MM.1S (cell line): ENCODE results near the gene XAGE1B.

Experiments
- CTCF ChIP-seq: fragments of 300-600 bp; sonication (generic); IDR thresholded peaks from 2 replicates; pipeline ENCODE4 v1.5.1; 2016; ENCODE audit warnings: antibody characterized with exemption, low read length, mixed read lengths
- EZH2 ChIP-seq: fragments of 300-600 bp; sonication (generic); optimal IDR thresholded peaks from 2 replicates; pipeline ENCODE3; 2017; ENCODE audit warnings: low read depth, mild to moderate bottlenecking, antibody characterized with exemption, low read length, mixed read lengths

- TF ChIP-seq CTCF (no peak), EZH2 (no peak)
Observed at GRCh38 chrX:52542311-52542710, 25.4 kb upstream of the XAGE1B start.
